Dedifferentiated amniotic fluid mesenchymal stem cell (primary cell): ENCODE measurements around the gene ACVR1B.

Experiments
- DNase-seq: peaks from one replicate; pipeline ENCODE4 v3.0.0-alpha.2; 2016; ENCODE audit errors: extremely low spot score

The ACVR1B gene

GRCh38 chr12:52043386-52044212 lies 92.1 kb downstream of the ACVR1B start:
- no peak for DNase-seq

- DNase-seq = peak; percentile 68
Measured at GRCh38 chr12:52044292-52044983, 92.9 kb downstream of the ACVR1B start.

GRCh38 chr12:52045794-52046199 lies 94.3 kb downstream of the ACVR1B start:
- DNase-seq = no peak
